Mucosa of stomach (tissue), 1 donor: Measurements from ENCODE around the gene SLC8A1.

Experiments
- H3K27me3 ChIP-seq: one replicate; pipeline ENCODE4 v1.7.0; 2013; ENCODE audit warnings: mild to moderate bottlenecking, low read length; ENCODE audit not compliant: control insufficient read depth, insufficient read depth
- H3K36me3 ChIP-seq: one replicate; pipeline ENCODE4 v1.7.0; 2013; ENCODE audit warnings: low read length; ENCODE audit not compliant: control insufficient read depth, insufficient read depth
- H3K4me1 ChIP-seq: one replicate; pipeline ENCODE4 v1.7.0; 2013; ENCODE audit warnings: mild to moderate bottlenecking, low read length; ENCODE audit not compliant: control insufficient read depth, insufficient read depth
- H3K4me3 ChIP-seq: one replicate; pipeline ENCODE4 v1.7.0; 2013; ENCODE audit warnings: low read length
- H3K9ac ChIP-seq: one replicate; pipeline ENCODE4 v1.7.0; 2013; ENCODE audit warnings: mild to moderate bottlenecking, low read length, moderate library complexity
- H3K9me3 ChIP-seq: one replicate; pipeline ENCODE4 v1.7.0; 2013; ENCODE audit warnings: mild to moderate bottlenecking, low read length, moderate library complexity; ENCODE audit not compliant: control insufficient read depth
- donor health status: Pancreatic carcinoma.

Gene SLC8A1

DNA sequence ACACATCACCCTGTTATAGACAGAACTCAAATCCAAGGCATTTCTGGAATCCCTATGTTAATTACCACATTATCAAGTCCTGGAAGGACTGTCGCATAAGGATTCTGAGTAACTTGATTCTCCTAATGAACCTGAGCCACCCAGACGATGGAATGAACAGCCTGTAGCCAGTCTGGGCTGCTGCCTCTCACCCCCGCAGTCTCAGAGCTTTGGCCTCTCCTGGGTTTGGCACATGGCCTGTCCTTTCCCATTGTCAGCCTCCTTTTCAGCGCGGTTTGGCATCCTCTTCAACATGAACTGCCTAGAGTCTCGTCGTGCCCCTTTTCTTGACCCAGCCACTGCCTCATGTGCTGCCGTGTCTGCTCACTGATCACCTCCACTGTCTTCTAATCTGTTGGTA lies 147.6 kb downstream of the SLC8A1 start:
- H3K36me3 ChIP-seq: no peaks in the 10 kb centered on the region
- no peak overlapping the region for H3K9ac ChIP-seq
- H3K4me1 ChIP-seq: no peaks in the 10 kb centered on the region
- no peak overlapping the region for H3K4me3 ChIP-seq
- H3K27me3 ChIP-seq: no peaks in the 10 kb centered on the region
- H3K9me3 ChIP-seq: no peaks in the 10 kb centered on the region

DNA sequence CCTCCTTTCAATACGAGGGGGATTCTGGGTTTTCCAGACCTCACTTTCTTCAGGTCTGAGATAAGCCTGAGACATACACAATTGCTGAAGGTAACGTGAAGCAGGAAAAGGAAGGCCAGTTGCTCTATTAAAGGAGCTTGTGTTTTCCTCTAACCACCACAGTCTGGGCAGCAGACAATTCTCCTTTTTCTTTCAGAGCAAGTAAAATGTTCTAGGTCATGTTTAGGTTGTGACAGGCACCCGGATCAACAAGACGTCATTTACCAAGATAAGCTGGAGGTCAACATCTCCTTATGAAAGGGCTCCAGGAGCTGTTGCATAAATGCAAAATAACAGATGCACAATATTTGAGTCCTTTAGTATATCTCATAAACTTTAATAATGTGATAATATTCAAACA lies 148.1 kb downstream of the SLC8A1 start:
- Histone ChIP-seq H3K9me3 (no peaks in the 10 kb centered on the region), H3K36me3 (no peaks in the 10 kb centered on the region), H3K27me3 (no peaks in the 10 kb centered on the region), H3K4me3 (no peak overlapping the region), H3K9ac (no peak overlapping the region), H3K4me1 (no peaks in the 10 kb centered on the region)

DNA sequence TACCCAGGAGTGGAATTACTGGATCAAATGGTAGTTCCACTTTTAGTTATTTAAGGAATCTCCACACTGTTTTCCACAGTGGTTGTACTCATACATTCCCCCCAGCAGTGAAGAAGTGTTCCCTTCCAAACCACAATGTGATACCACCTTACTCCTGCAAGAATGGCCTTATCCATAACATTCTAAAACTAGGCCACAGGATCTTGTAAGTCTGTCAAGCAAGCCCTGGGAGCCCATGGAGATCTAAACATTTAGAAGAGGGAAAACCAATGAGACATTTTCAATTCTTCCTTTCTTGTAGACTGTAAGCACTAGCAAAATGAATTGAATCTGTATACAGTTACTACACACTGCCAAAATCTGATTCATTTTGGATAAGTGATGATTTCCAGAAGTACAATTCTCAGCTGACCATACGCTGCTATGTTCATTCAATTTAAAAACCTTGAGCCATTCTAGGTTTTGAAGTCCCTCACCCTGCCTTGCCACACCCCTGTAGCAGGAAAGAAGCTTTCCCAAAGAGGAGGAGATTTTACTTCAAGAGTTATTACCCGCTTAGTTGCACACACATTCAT lies 149.1 kb downstream of the SLC8A1 start:
- no peaks in the 10 kb centered on the region for H3K27me3 ChIP-seq
- H3K9ac ChIP-seq: no peak overlapping the region
- H3K36me3 ChIP-seq: no peaks in the 10 kb centered on the region
- no peaks in the 10 kb centered on the region for H3K9me3 ChIP-seq
- no peak overlapping the region for H3K4me3 ChIP-seq
- no peaks in the 10 kb centered on the region for H3K4me1 ChIP-seq

DNA sequence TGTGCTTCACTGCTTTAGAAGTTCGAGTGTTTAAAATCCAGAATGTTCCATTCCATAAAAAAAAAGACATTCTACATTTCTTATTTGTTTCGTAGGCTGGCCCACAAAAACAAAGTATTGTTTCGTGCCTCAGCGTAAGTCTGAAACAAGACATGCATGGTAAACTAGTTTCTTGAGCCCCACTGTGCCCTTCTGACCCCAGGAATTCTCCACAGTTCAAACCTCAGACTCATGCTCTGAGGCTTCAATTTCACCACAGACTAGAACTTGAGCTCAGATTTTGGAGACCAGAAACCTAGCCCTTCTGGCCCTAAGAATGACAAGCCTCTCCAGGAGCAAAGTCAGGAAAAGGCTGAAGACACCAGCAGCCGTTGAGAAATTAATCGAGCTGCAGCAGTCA lies 151.5 kb downstream of the SLC8A1 start:
- Histone ChIP-seq H3K27me3 (no peaks in the 10 kb centered on the region), H3K9ac (no peak overlapping the region), H3K4me1 (no peaks in the 10 kb centered on the region), H3K9me3 (no peaks in the 10 kb centered on the region), H3K4me3 (no peak overlapping the region), H3K36me3 (no peaks in the 10 kb centered on the region)

DNA sequence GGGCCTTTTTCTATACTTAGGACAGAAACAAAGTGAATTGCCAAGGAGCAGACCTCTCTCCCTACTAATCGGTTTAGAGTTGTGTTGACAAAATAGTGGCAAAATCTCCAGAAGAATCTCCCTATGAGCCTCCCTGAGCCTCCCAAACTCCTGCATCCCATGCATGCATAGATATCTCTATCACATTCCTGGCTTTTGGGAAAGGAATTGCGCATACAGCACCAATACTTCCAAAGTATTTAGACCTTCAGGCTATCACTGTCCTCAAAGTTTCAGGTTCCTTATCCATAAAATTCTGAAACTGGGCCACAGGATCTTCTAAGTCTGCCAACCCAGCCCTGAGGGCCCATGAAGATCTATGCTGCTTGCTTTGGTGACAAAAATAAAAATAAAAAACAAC lies 152.1 kb downstream of the SLC8A1 start:
- H3K4me3 ChIP-seq: no peak overlapping the region
- no peaks in the 10 kb centered on the region for H3K4me1 ChIP-seq
- H3K9ac ChIP-seq: no peak overlapping the region
- no peaks in the 10 kb centered on the region for H3K27me3 ChIP-seq
- H3K9me3 ChIP-seq: no peaks in the 10 kb centered on the region
- no peaks in the 10 kb centered on the region for H3K36me3 ChIP-seq

DNA sequence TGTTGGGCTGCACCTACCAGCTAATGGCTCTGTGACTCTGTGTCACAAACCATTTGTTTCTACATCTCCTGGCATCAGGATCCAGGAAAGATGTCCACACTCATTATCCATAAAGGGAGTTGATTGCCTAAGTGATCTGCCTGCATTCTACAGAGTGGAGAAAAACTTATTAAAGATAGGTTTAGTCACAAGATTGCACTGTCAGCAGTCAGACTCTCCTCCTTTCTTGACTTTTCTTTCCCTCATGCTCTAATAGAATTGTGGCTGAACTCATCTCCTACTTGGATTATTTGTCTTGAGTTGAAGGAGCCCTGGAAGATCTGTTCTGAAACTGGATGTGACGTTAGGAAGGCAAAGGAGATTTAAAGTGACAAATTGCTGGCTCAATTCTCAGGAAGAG lies 152.7 kb downstream of the SLC8A1 start:
- H3K4me3 ChIP-seq: no peak overlapping the region
- no peaks in the 10 kb centered on the region for H3K4me1 ChIP-seq
- no peaks in the 10 kb centered on the region for H3K27me3 ChIP-seq
- no peak overlapping the region for H3K9ac ChIP-seq
- no peaks in the 10 kb centered on the region for H3K36me3 ChIP-seq
- H3K9me3 ChIP-seq: no peaks in the 10 kb centered on the region

DNA sequence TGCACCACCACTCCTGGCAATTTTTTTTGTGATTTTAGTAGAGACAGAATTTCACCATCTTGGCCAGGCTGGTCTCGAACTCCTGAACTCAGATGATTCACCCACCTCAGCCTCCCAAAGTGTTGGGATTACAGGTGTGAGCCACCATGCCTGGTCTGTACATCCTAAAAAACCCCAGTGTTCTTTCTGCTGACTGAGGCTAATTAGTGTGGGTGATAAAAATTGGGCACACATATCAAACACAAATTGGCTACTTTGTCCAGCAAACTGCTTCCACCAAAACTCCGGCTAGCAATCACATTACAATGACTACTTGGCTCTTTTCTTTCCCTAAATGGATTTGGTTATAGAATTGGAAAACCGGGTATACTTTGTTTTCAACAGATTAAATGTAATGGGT lies 153.9 kb downstream of the SLC8A1 start:
- Histone ChIP-seq H3K9ac (no peak overlapping the region), H3K4me1 (no peaks in the 10 kb centered on the region), H3K4me3 (no peak overlapping the region), H3K36me3 (no peaks in the 10 kb centered on the region), H3K27me3 (no peaks in the 10 kb centered on the region), H3K9me3 (no peaks in the 10 kb centered on the region)

DNA sequence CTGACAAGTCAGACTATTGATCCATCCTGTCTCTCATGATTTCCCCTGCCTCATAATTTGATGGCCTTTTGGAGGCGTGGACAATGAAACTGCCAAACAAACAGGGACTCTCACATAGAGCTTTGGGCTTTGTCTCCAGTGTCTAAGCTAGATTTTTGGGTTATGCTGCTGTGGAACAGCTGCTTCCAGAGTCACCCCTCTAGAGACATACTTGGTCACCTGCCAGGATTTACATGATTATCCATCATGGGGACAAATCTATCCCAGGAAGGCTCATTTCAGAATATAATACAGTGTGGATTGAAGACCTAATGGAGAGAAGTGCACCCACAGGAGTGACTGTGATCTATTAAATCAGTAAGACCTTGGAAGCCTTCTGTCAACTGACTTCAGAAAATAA lies 159.6 kb downstream of the SLC8A1 start:
- Histone ChIP-seq H3K4me3 (no peak overlapping the region), H3K4me1 (no peaks in the 10 kb centered on the region), H3K27me3 (no peaks in the 10 kb centered on the region), H3K9ac (no peak overlapping the region), H3K36me3 (no peaks in the 10 kb centered on the region), H3K9me3 (no peaks in the 10 kb centered on the region)

DNA sequence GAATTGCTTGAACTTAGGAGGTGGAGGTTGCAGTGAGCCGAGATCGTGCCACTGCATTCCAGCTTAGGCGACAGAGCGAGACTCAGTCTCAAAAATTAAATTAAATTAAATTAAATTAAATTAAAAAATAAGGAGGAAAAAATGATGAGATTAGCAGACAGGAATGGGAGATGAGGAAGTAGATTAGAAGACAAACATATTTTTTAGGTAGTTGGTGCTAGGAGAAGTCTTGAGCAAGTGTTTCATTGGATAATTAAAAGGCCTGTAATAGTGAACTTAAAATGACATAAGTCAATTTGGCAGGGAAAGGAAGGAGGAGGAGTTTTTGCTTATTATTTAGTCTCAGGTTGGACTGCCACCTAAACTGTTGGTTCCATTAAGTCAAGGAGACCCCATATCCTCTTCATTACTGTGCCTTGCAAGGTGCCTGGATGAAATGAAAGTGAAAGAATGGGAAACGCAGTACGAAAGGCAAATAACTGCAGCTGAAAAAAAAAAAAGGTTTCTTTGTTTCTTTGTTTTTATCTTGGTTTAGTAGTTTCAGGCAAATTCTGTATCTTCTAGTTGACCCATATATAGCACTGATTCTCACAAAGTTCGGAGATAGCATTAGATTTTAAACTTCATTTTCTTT lies 162.0 kb downstream of the SLC8A1 start:
- H3K4me3 ChIP-seq: no peak overlapping the region
- no peaks in the 10 kb centered on the region for H3K36me3 ChIP-seq
- peak overlapping the region; percentile 24 for H3K9ac ChIP-seq
- H3K27me3 ChIP-seq: no peaks in the 10 kb centered on the region
- no peaks in the 10 kb centered on the region for H3K4me1 ChIP-seq
- no peaks in the 10 kb centered on the region for H3K9me3 ChIP-seq

DNA sequence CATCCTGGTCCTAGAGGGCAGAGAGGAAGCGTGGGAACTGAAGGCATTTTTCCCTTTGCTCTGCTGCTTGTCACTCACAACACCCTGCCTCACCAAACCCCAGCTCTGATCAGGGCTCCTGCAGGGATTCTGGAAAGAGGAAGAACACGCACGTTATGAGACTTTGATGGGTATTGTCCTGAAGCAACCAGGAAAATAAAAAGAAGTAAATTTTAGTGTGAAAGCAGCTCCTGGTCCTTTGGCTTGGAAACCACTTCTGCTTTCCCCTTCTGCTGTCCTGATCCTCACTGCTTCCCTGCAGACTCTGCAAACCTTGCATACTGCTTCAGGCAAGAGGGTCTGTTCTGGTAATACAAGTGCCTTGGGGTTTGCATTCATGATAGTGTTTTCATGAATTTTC lies 164.1 kb downstream of the SLC8A1 start:
- Histone ChIP-seq H3K27me3 (no peaks in the 10 kb centered on the region), H3K4me1 (no peaks in the 10 kb centered on the region), H3K36me3 (no peaks in the 10 kb centered on the region), H3K9ac (no peak overlapping the region), H3K4me3 (no peak overlapping the region), H3K9me3 (no peaks in the 10 kb centered on the region)

DNA sequence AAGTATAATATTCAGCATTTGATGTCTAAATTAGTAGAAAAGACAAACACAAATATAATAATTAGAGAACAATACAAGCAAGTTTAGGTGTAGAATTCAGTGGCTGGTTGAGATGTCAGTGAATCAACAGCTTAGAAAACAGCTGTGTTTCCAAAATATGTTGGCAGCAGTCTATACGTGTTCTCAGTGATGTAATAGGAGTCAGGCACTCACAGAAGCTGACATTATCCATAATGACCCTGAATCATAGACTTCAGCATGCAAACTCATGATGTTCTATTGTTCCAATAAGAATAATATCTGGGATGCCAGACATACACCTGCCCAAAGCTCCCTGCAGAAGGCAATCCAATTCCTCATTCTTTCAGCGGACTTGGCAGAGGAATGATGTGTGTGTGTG lies 164.7 kb downstream of the SLC8A1 start:
- Histone ChIP-seq H3K9me3 (no peaks in the 10 kb centered on the region), H3K4me3 (no peak overlapping the region), H3K27me3 (no peaks in the 10 kb centered on the region), H3K9ac (no peak overlapping the region), H3K4me1 (no peaks in the 10 kb centered on the region), H3K36me3 (no peaks in the 10 kb centered on the region)

DNA sequence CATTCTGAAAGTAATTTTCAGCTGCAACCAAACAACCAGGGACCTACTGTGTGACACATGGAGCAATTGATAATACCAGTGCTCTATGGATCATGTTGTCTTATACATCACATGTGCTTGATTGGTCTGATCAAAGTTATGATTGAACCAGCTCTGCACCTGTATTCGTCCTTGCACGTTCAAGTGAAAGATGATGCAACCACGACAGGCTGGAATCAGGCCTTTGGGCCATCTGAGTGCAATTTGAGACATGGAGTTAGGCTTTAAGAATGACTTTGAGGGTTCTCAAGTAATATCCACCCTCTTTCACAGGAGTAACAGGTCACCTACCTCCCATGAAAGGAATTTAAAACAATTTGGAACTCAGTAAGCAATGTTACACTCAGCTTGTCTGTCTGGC lies 165.2 kb downstream of the SLC8A1 start:
- H3K36me3 ChIP-seq: no peaks in the 10 kb centered on the region
- H3K4me1 ChIP-seq: no peaks in the 10 kb centered on the region
- H3K4me3 ChIP-seq: no peak overlapping the region
- no peaks in the 10 kb centered on the region for H3K9me3 ChIP-seq
- no peak overlapping the region for H3K9ac ChIP-seq
- H3K27me3 ChIP-seq: no peaks in the 10 kb centered on the region

DNA sequence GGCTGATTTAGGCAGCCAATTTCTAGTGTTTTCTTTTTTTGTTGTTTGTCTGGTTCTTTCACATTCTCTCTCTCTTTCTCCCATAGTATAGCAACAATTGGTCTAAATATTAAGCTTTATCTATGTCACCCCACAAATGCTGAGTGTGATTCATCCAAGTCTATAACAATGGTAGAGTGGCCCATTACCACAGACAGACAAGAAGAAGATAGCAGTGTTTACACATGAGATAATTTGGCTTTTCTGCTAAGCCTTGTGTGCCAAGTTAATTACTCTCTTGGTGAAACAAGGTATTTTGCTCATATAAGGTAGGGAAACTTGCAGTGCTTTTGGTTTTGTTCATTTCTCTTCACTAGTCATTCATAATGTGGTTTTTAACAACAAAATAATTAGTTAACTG lies 166.5 kb downstream of the SLC8A1 start:
- H3K9me3 ChIP-seq: no peaks in the 10 kb centered on the region
- H3K9ac ChIP-seq: no peak overlapping the region
- peaks cover 4% of the 10 kb centered on the region for H3K4me1 ChIP-seq
- H3K4me3 ChIP-seq: no peak overlapping the region
- no peaks in the 10 kb centered on the region for H3K36me3 ChIP-seq
- H3K27me3 ChIP-seq: no peaks in the 10 kb centered on the region
